Liver (tissue), 9 donors: ENCODE measurements around the gene AKT3. TPM values are rescaled to one million over a fixed set of nuclear protein-coding genes. Genes with fewer than 3 reads are reported as not detected.

ENCODE experiments used
- DNase-seq: peaks from one replicate; pipeline ENCODE4 v3.0.0-alpha.2; 2017; ENCODE audit warnings: low spot score
- H3K27ac ChIP-seq, 2 donors: one replicate each; pipeline ENCODE4 v1.7.0; 2013; ENCODE audit warnings: inconsistent platforms in 2 of 2, low read length in 2 of 2, control low read depth in 1 of 2, low read depth in 1 of 2, mild to moderate bottlenecking in 1 of 2
- H3K27me3 ChIP-seq, 4 donors: one replicate each; pipeline versions ENCODE4 v1.6.1 to v1.7.0; 2013; ENCODE audit warnings: low read length in 3 of 4, inconsistent platforms in 1 of 4, mild to moderate bottlenecking in 1 of 4, moderate library complexity in 1 of 4; ENCODE audit not compliant: control insufficient read depth in 4 of 4, insufficient read depth in 4 of 4
- H3K36me3 ChIP-seq, 4 donors: one replicate each; pipeline versions ENCODE4 v1.6.1 to v1.7.0; 2013; ENCODE audit warnings: low read length in 3 of 4, mild to moderate bottlenecking in 3 of 4, low read depth in 1 of 4, moderate library complexity in 1 of 4; ENCODE audit not compliant: control insufficient read depth in 4 of 4, insufficient read depth in 3 of 4
- H3K4me1 ChIP-seq, 4 donors: one replicate each; pipeline versions ENCODE4 v1.6.1 to v1.7.0; 2013; ENCODE audit warnings: low read length in 3 of 4, mild to moderate bottlenecking in 3 of 4, moderate library complexity in 1 of 4; ENCODE audit not compliant: control insufficient read depth in 4 of 4, insufficient read depth in 4 of 4
- H3K4me3 ChIP-seq, 3 donors: one replicate each; pipeline versions ENCODE4 v1.6.1 to v1.7.0; 2013; ENCODE audit warnings: low read length in 3 of 3, control low read depth in 1 of 3, low read depth in 1 of 3, mild to moderate bottlenecking in 1 of 3
- H3K9ac ChIP-seq, 2 donors: one replicate each; pipeline ENCODE4 v1.7.0; 2013; ENCODE audit warnings: low read length in 2 of 2, mild to moderate bottlenecking in 2 of 2, moderate library complexity in 2 of 2, control low read depth in 1 of 2, low read depth in 1 of 2
- H3K9me3 ChIP-seq, 4 donors: one replicate each; pipeline versions ENCODE4 v1.6.1 to v1.7.0; 2013; ENCODE audit warnings: low read length in 3 of 4; ENCODE audit not compliant: control insufficient read depth in 4 of 4
- EGR1 ChIP-seq, 2 donors: IDR thresholded peaks; 2 replicates each; pipeline ENCODE4 v1.6.1; 2016 to 2018; ENCODE audit warnings: antibody characterized with exemption in 2 of 2, low read depth in 2 of 2
- FOXA2 ChIP-seq: IDR thresholded peaks from 2 replicates; pipeline ENCODE4 v1.6.1; 2016; ENCODE audit warnings: antibody characterized with exemption
- HNF4A ChIP-seq, 2 donors: conservative IDR thresholded peaks; 2 replicates each; pipeline ENCODE4 v1.6.1; 2016; ENCODE audit warnings: antibody characterized with exemption in 2 of 2, mild to moderate bottlenecking in 2 of 2
- HNF4G ChIP-seq: IDR thresholded peaks from 2 replicates; pipeline ENCODE4 v1.6.1; 2016; ENCODE audit warnings: antibody characterized with exemption
- MAX ChIP-seq: IDR thresholded peaks from 2 replicates; pipeline ENCODE4 v1.6.1; 2016; ENCODE audit warnings: antibody characterized with exemption
- RAD21 ChIP-seq, 2 donors: IDR thresholded peaks; 2 replicates each; pipeline ENCODE4 v1.6.1; 2016; ENCODE audit warnings: antibody characterized with exemption in 2 of 2, mild to moderate bottlenecking in 2 of 2
- RXRA ChIP-seq, 2 donors: IDR thresholded peaks; 2 replicates each; pipeline ENCODE4 v1.6.1; 2017 to 2018; ENCODE audit warnings: antibody characterized with exemption in 2 of 2, mild to moderate bottlenecking in 1 of 2
- TAF1 ChIP-seq: conservative IDR thresholded peaks from 2 replicates; pipeline ENCODE4 v1.6.1; 2016; ENCODE audit warnings: antibody characterized with exemption, mild to moderate bottlenecking
- YY1 ChIP-seq: IDR thresholded peaks from 2 replicates; pipeline ENCODE4 v1.6.1; 2016; ENCODE audit warnings: antibody characterized with exemption, mild to moderate bottlenecking
- WGBS: extraction: QIAGEN DNeasy Blood & Tissue Kit; methylation state at CpG from one replicate; pipeline ENCODE4 v1.1.7; 2013; 5-methylcytosine and 5-hydroxymethylcytosine counted together
- polyA plus RNA-seq, 2 donors: library from polyadenylated mRNA; stranded (reverse) in 1 of 2; unstranded in 1 of 2; fragments of 200-250 nt in 1 of 2; fragments of >200 nt in 1 of 2; fragmentation: Nextera tagmentation in 1 of 2; extraction: Ambion mirVana in 1 of 2; gene quantifications; one replicate each; pipeline versions ENCODE4 v1.2.1 to v1.2.3, GENCODE V29; 2013 to 2015
- total RNA-seq, 2 donors: library from RNA; depleted of rRNA; stranded (reverse); fragments of >200 nt; gene quantifications; one replicate each; pipeline ENCODE4 v1.2.3, GENCODE V29; 2014
- TF ChIP-seq, protein P1 (sequence below): IDR thresholded peaks from 2 replicates; pipeline ENCODE4 v1.6.1; 2016; ENCODE audit warnings: antibody characterized with exemption
- TF ChIP-seq, protein P2 (sequence below): fragments of 150-350 bp; IDR thresholded peaks from 2 replicates; pipeline ENCODE4 v1.5.1; 2017; ENCODE audit warnings: improper control_type of control experiment, low read depth, low read length; ENCODE audit not compliant: missing input control
- TF ChIP-seq, protein P3 (sequence below): IDR thresholded peaks from 2 replicates; pipeline ENCODE4 v1.6.1; 2016; ENCODE audit warnings: antibody characterized with exemption, mild to moderate bottlenecking
- TF ChIP-seq, protein P4 (sequence below): IDR thresholded peaks from 2 replicates; pipeline ENCODE4 v1.6.1; 2016; ENCODE audit warnings: antibody characterized with exemption
- donor health status: healthy.
- donor health status: healthy.
- donor health status: healthy.
- donor health status: healthy.
- donor health status: healthy.

The AKT3 gene
- total and polyA plus RNA-seq, 4 donors: 1.7 to 7.6 (median 2.8) TPM

DNA sequence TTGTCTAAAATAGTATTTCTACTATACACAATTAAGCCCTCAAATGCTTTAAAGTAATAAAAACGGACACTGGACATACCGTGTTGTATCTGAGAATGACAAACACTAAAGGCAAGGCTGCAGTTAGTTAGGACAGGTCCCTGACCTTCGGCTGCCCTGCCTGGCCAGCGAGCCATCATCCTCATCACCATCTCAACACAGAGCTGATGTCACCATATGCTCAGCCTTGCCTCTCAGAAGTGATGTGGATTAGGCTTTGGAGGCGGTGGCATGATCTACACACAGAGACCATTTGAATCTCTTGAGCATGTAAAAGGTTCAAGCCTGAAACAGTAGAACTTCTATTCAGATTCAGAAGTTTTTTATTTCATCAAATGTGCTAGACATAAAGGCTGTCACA lies 349.5 kb downstream of the AKT3 start:
- no peak for TF ChIP-seq TAF1
- TF ChIP-seq FOXA2: no peak
- no peak for TF ChIP-seq HNF4G
- no peak for TF ChIP-seq HNF4A (conservative IDR thresholded peaks at IDR 0.05)
- TF ChIP-seq, protein P1, sequence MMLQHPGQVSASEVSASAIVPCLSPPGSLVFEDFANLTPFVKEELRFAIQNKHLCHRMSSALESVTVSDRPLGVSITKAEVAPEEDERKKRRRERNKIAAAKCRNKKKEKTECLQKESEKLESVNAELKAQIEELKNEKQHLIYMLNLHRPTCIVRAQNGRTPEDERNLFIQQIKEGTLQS: no peak
- no peak overlapping the region for H3K4me3 ChIP-seq
- 93% methylated on average over 5 of the region's 5 CpGs for WGBS
- DNase-seq: no peak
- no peaks in the 10 kb centered on the region for H3K9me3 ChIP-seq
- no peak overlapping the region for H3K9ac ChIP-seq
- H3K27me3 ChIP-seq: no peaks in the 10 kb centered on the region
- H3K36me3 ChIP-seq: peaks cover 0 to 3% (median 0%) of the 10 kb centered on the region in 4 donors
- H3K4me1 ChIP-seq: peaks cover 0 to 22% (median 4%) of the 10 kb centered on the region in 4 donors
- no peak overlapping the region for H3K27ac ChIP-seq

DNA sequence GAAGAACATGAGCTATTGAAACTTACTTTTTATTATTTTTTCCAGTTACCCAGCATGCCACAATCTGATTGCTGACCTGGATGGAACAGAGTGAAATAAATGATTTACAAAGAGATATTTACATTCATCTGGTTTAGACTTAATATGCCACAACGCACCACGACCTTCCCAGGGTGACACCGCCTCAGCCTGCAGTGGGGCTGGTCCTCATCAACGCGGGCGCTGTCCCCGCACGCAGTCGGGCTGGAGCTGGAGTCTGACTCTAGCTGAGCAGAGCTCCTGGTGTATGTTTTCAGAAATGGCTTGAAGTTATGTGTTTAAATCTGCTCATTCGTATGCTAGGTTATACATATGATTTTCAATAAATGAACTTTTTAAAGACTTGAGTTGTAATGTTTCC lies 350.3 kb downstream of the AKT3 start:
- 62% methylated on average over 10 of the region's 10 CpGs for WGBS
- TF ChIP-seq RXRA (IDR thresholded peaks at IDR 0.05) (no peak), MAX (no peak), FOXA2 (peak; percentile 27)
- TF ChIP-seq, protein P2, sequence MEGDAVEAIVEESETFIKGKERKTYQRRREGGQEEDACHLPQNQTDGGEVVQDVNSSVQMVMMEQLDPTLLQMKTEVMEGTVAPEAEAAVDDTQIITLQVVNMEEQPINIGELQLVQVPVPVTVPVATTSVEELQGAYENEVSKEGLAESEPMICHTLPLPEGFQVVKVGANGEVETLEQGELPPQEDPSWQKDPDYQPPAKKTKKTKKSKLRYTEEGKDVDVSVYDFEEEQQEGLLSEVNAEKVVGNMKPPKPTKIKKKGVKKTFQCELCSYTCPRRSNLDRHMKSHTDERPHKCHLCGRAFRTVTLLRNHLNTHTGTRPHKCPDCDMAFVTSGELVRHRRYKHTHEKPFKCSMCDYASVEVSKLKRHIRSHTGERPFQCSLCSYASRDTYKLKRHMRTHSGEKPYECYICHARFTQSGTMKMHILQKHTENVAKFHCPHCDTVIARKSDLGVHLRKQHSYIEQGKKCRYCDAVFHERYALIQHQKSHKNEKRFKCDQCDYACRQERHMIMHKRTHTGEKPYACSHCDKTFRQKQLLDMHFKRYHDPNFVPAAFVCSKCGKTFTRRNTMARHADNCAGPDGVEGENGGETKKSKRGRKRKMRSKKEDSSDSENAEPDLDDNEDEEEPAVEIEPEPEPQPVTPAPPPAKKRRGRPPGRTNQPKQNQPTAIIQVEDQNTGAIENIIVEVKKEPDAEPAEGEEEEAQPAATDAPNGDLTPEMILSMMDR: no peak
- Histone ChIP-seq H3K27ac (peak overlapping the region; percentile 74 to 78), H3K4me1 (peaks cover 0 to 19% (median 6%) of the 10 kb centered on the region in 4 donors), H3K9me3 (no peaks in the 10 kb centered on the region), H3K9ac (no peak overlapping the region), H3K27me3 (no peaks in the 10 kb centered on the region), H3K36me3 (peaks cover 0 to 3% (median 0%) of the 10 kb centered on the region in 4 donors), H3K4me3 (no peak overlapping the region)
- DNase-seq: no peak

DNA sequence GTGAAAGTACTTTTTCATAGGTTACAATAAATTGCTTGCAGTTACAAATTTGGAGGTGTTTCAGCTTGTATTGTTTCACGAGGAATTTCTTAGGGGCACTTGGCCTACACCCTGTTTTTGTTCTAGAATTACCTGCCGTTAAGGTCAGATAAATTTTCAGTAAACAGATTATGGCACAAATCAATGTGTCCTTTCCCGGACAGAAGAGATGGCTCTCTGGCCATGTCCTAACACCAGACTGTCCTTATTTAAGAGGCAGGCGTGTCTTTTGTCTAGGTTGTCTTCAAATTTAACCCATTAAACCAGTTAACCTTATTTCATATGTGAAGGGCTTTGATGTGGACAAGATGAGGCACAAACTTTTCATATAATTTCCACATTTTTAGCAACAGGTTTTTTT lies 350.8 kb downstream of the AKT3 start:
- Histone ChIP-seq H3K9me3 (no peaks in the 10 kb centered on the region), H3K9ac (no peak overlapping the region), H3K4me1 (peaks cover 0 to 20% (median 6%) of the 10 kb centered on the region in 4 donors), H3K27me3 (no peaks in the 10 kb centered on the region), H3K4me3 (no peak overlapping the region), H3K27ac (peak overlapping the region; percentile 74 to 78), H3K36me3 (peaks cover 0 to 3% (median 0%) of the 10 kb centered on the region in 4 donors)
- WGBS: 35% methylated on average over 4 of the region's 4 CpGs
- DNase-seq: no peak
- TF ChIP-seq RXRA (IDR thresholded peaks at IDR 0.05) (peak in 1 of 2 donors; percentile 69), YY1 (peak; percentile 65), MAX (peak; percentile 23), HNF4A (conservative IDR thresholded peaks at IDR 0.05) (peak in 1 of 2 donors; percentile 44), RAD21 (IDR thresholded peaks at IDR 0.05) (no peak), EGR1 (IDR thresholded peaks at IDR 0.05; ENCODE audit: low read depth in 2 of 2) (no peak)
- TF ChIP-seq, protein P3, sequence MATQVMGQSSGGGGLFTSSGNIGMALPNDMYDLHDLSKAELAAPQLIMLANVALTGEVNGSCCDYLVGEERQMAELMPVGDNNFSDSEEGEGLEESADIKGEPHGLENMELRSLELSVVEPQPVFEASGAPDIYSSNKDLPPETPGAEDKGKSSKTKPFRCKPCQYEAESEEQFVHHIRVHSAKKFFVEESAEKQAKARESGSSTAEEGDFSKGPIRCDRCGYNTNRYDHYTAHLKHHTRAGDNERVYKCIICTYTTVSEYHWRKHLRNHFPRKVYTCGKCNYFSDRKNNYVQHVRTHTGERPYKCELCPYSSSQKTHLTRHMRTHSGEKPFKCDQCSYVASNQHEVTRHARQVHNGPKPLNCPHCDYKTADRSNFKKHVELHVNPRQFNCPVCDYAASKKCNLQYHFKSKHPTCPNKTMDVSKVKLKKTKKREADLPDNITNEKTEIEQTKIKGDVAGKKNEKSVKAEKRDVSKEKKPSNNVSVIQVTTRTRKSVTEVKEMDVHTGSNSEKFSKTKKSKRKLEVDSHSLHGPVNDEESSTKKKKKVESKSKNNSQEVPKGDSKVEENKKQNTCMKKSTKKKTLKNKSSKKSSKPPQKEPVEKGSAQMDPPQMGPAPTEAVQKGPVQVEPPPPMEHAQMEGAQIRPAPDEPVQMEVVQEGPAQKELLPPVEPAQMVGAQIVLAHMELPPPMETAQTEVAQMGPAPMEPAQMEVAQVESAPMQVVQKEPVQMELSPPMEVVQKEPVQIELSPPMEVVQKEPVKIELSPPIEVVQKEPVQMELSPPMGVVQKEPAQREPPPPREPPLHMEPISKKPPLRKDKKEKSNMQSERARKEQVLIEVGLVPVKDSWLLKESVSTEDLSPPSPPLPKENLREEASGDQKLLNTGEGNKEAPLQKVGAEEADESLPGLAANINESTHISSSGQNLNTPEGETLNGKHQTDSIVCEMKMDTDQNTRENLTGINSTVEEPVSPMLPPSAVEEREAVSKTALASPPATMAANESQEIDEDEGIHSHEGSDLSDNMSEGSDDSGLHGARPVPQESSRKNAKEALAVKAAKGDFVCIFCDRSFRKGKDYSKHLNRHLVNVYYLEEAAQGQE: peak; percentile 11
- TF ChIP-seq, protein P4, sequence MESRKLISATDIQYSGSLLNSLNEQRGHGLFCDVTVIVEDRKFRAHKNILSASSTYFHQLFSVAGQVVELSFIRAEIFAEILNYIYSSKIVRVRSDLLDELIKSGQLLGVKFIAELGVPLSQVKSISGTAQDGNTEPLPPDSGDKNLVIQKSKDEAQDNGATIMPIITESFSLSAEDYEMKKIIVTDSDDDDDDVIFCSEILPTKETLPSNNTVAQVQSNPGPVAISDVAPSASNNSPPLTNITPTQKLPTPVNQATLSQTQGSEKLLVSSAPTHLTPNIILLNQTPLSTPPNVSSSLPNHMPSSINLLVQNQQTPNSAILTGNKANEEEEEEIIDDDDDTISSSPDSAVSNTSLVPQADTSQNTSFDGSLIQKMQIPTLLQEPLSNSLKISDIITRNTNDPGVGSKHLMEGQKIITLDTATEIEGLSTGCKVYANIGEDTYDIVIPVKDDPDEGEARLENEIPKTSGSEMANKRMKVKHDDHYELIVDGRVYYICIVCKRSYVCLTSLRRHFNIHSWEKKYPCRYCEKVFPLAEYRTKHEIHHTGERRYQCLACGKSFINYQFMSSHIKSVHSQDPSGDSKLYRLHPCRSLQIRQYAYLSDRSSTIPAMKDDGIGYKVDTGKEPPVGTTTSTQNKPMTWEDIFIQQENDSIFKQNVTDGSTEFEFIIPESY: peak; percentile 65
